GM12865 (cell line): Measurements from ENCODE around the gene EHBP1.

Experiments
- DNase-seq: peaks from one replicate; pipeline ENCODE4 v3.0.0; 2010; ENCODE audit warnings: low read depth
- H3K4me3 ChIP-seq: 2 replicates; pipeline ENCODE4 v1.5.1; 2011; ENCODE audit warnings: mild to moderate bottlenecking, low read depth, low read length, control low read depth
- TF ChIP-seq, protein P1 (sequence below): IDR thresholded peaks from 2 replicates; pipeline ENCODE4 v1.5.1; 2011; ENCODE audit warnings: low read length, control low read depth, low read depth, inconsistent platforms; ENCODE audit not compliant: insufficient read depth; ENCODE audit errors: missing control alignments

EHBP1 gene

DNA sequence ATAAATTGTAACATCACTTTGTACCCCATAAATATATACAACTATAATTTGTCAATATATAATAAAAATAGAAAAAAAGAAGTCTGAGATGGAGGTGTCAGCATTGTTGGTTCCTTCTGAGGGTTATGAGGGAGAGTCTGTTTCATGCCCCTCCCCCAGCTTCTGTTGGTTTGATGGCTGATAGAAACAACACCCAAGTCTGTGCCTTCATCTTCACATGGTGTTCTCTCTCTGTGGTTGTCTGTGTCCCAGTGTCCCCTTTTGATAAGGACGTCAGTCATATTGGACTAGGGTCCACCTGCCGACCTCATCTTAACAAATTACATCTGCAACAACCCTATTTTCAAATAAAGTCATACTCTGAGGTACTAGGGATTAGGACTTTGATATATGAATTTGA lies 20.3 kb upstream of the EHBP1 start:
- DNase-seq, result no peak
- TF ChIP-seq, protein P1, sequence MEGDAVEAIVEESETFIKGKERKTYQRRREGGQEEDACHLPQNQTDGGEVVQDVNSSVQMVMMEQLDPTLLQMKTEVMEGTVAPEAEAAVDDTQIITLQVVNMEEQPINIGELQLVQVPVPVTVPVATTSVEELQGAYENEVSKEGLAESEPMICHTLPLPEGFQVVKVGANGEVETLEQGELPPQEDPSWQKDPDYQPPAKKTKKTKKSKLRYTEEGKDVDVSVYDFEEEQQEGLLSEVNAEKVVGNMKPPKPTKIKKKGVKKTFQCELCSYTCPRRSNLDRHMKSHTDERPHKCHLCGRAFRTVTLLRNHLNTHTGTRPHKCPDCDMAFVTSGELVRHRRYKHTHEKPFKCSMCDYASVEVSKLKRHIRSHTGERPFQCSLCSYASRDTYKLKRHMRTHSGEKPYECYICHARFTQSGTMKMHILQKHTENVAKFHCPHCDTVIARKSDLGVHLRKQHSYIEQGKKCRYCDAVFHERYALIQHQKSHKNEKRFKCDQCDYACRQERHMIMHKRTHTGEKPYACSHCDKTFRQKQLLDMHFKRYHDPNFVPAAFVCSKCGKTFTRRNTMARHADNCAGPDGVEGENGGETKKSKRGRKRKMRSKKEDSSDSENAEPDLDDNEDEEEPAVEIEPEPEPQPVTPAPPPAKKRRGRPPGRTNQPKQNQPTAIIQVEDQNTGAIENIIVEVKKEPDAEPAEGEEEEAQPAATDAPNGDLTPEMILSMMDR, result no peak
- H3K4me3 ChIP-seq, result no peak overlapping the region

DNA sequence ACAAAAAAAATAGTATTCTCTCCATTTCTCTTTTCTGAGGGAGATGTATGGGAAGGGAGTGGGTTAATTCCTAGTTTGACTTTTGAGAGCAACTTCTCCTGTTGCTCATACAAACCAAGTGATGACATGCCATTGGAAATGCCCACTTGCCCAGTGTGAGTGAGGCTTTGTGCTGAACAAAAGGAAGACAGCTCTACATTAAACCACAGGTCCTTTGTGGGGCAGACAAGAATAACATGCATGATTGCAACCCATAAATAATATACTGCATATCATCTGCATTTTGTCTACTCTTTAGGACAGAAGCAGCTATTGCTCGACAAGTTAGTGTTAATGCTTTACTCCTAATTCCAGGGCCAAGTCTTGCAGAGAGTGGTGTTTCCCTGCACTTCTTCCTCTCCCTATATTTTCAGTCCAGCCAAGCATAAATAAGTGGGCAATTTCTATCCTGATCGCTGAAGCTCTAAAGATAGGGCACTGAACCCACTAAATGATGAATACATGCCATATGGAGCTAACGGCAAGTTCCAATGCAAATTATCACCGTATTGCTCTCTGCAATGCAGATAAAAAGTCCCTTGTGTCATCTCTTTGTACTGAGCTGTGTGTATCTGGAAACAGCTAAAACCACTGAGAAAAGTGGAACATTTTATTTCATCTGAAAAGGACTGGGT lies 19.4 kb upstream of the EHBP1 start:
- H3K4me3 ChIP-seq, result no peak overlapping the region
- no peak for DNase-seq
- TF ChIP-seq, protein P1, result no peak

DNA sequence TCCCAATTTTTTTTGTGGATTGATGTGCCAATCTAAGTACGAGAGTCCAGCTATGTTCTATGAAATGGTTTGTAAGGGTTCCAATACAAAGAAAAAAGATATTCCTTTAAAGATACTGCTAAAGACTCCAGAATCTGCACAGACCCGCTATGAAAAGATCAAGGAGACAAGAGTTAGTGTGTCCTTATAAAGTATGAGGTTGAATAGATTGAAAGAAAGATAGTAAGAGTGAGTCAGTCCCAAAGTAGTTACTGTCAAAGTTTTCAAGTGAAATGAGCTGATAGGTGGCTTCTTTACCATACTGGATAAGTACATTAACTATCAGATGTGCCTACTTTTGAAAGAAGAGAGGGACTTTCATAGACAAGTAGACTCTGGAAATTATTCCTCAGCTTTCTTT lies 17.9 kb upstream of the EHBP1 start:
- no peak for DNase-seq
- TF ChIP-seq, protein P1, result no peak
- no peak overlapping the region for H3K4me3 ChIP-seq

DNA sequence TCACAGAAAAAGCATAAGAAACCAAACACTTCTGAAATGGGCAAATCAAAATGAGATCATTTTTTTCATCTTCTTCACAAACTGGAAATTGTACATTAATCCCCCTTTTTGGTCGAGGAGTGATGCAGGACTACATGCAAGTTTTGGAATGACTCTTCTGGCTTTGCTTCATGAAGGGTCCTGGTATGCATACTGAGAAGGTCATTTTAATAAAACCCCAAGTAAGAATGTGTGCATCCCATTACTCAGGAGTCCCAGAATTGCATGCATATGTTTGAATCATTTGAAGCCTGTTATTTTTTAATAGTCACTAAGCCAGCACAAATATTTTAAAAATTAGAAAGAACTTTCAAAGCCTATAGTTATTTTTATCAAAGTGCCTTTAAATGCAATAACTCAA lies 16.7 kb upstream of the EHBP1 start:
- TF ChIP-seq, protein P1, result no peak
- no peak for DNase-seq
- no peak overlapping the region for H3K4me3 ChIP-seq

DNA sequence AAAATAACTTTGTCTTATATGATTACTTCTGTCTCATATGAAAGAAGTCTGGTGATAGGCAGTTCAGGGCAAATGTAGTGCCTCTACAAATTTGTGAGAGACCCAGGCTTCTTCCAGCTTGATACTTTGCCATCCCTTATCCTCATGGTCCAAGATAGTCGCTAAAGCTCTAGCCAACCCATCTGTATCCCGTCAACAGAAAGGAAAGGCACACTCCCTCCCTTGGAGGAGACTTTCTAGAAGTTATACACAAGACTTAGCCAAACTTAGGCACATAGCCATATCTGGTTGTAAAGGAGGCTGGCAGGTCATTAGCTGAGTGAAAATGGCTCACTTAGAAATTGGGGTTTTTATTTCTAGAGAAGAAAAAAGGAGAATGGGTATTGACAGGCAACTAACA lies 14.3 kb upstream of the EHBP1 start:
- TF ChIP-seq, protein P1, result no peak
- DNase-seq, result no peak
- no peak overlapping the region for H3K4me3 ChIP-seq

DNA sequence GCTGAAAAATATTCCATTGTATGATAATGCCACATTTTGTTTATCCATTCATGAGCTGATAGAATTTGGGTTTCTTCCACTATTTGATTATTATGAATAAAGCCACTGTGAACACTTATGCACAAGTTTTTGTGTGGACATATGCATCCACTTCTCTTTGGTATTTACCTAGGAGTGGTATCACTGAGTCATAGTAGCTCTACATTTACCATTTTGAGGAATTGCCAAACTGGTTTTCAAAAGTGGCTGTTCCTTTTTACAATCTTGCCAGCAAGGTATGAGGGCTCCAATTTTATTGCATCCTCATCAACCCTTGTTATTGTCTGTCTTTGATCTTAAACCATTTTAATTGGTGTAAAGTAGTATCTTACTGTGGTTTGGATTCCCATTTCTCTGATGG lies 13.3 kb upstream of the EHBP1 start:
- no peak for DNase-seq
- no peak overlapping the region for H3K4me3 ChIP-seq
- TF ChIP-seq, protein P1, result no peak

DNA sequence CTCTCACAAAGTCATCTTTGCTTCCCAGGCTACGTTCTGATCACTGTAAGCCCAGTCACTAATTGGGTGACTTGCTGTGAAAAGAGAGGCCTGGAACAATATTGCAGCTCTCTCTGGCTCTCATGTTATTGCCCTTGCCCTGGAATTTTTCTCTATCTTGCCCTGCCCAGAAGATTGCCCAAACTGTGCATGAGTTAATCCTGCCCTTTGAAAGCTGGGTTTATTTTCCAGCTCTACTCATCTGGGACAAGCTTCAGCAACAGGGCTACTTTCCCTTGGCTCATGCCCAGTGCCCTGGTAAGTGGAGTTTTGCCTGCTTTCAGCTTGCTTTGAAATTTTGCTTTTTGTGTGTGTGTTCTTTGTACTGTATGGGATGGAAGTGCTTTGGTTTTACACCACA lies 6.9 kb upstream of the EHBP1 start:
- no peak for DNase-seq
- TF ChIP-seq, protein P1, result no peak
- H3K4me3 ChIP-seq, result no peak overlapping the region
